Skeletal muscle tissue (tissue), 4 donors: ENCODE data around the gene CDH18. TPM values are rescaled to one million over a fixed set of nuclear protein-coding genes. Genes with fewer than 3 reads are reported as not detected.

Source experiments
- H3K27ac ChIP-seq: one replicate; pipeline ENCODE4 v1.7.0; 2013; ENCODE audit warnings: mild to moderate bottlenecking, low read depth, low read length, inconsistent platforms
- H3K27me3 ChIP-seq, 3 donors: one replicate each; pipeline ENCODE4 v1.7.0; 2013; ENCODE audit warnings: low read length in 3 of 3; ENCODE audit not compliant: control insufficient read depth in 3 of 3, insufficient read depth in 3 of 3
- H3K36me3 ChIP-seq, 3 donors: one replicate each; pipeline ENCODE4 v1.7.0; 2013; ENCODE audit warnings: low read length in 3 of 3; ENCODE audit not compliant: control insufficient read depth in 3 of 3, insufficient read depth in 3 of 3
- H3K4me1 ChIP-seq, 3 donors: one replicate each; pipeline ENCODE4 v1.7.0; 2013; ENCODE audit warnings: low read length in 3 of 3, mild to moderate bottlenecking in 3 of 3; ENCODE audit not compliant: control insufficient read depth in 3 of 3, insufficient read depth in 3 of 3
- H3K4me3 ChIP-seq, 3 donors: one replicate each; pipeline ENCODE4 v1.7.0; 2013; ENCODE audit warnings: low read length in 3 of 3
- H3K9ac ChIP-seq, 3 donors: one replicate each; pipeline ENCODE4 v1.7.0; 2013; ENCODE audit warnings: low read length in 3 of 3, mild to moderate bottlenecking in 3 of 3, moderate library complexity in 2 of 3, low read depth in 1 of 3
- H3K9me3 ChIP-seq, 3 donors: one replicate each; pipeline ENCODE4 v1.7.0; 2013; ENCODE audit warnings: low read length in 3 of 3; ENCODE audit not compliant: control insufficient read depth in 3 of 3
- total RNA-seq: library from RNA; depleted of rRNA; stranded (reverse); fragments of >200 nt; gene quantifications from one replicate; pipeline ENCODE4 v1.2.3, GENCODE V29; 2014
- donor health status: Osteomylitis.

The CDH18 gene
- total RNA-seq, 1 donor from 2014 or later, result 12.0 TPM

- Histone ChIP-seq H3K36me3 (no peaks in the 10 kb centered on the region), H3K4me1 (no peaks in the 10 kb centered on the region), H3K27ac (no peak overlapping the region), H3K9ac (no peak overlapping the region), H3K4me3 (no peak overlapping the region), H3K9me3 (peaks cover 0 to 2% (median 0%) of the 10 kb centered on the region in 3 donors), H3K27me3 (no peaks in the 10 kb centered on the region)
Observed at GRCh38 chr5:19479562-19479961, 508.4 kb downstream of the CDH18 start.

DNA sequence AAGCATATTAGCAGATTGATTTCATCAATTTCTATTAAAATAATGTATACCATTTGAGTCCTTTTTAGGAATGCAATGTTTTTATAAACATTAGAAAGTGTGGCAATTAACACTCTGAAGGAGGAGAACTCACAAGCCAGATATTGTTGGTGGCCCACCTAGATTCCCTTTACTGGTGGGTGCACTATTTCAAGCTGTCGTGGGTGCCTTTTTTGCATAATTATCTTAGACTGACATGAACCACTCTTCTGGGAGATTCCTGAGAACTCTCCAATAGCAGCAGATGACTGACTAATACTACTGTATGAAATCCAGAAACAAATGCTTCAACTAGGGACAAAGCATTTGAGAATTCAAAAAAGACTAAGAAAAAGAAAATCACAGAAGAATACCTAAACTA lies 526.0 kb downstream of the CDH18 start:
- H3K4me1 ChIP-seq, result no peaks in the 10 kb centered on the region
- H3K36me3 ChIP-seq, result no peaks in the 10 kb centered on the region
- H3K9ac ChIP-seq, result no peak overlapping the region
- no peak overlapping the region for H3K27ac ChIP-seq
- no peak overlapping the region for H3K4me3 ChIP-seq
- no peaks in the 10 kb centered on the region for H3K9me3 ChIP-seq
- H3K27me3 ChIP-seq, result no peaks in the 10 kb centered on the region

DNA sequence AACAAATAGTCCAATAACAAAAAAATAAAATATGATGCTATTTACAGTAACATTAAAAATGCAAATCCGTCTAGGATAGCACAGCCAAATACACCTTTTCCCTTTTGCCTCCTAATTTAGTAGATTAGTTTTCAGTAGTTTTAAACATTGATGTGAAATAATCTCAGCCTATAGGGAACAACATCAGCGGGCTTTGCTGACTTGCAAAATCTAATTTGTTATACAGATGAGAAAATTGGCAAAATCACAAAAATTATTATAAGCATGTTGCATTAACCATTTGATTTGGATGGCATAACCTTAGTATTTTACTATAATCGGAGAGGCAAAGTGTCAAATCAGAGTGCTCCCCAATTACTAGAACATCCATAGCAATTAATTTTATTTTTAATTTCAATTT lies 563.5 kb downstream of the CDH18 start:
- no peaks in the 10 kb centered on the region for H3K27me3 ChIP-seq
- no peaks in the 10 kb centered on the region for H3K9me3 ChIP-seq

More for the DNA sequence above, 563.5 kb downstream of the CDH18 start:
- Histone ChIP-seq H3K9ac (no peak overlapping the region), H3K4me3 (no peak overlapping the region), H3K27ac (no peak overlapping the region), H3K4me1 (no peaks in the 10 kb centered on the region), H3K36me3 (no peaks in the 10 kb centered on the region)
